ENCODE measurements around the gene IL15RA.

GRCh38 chr10:5949009-5949759, 28.2 kb downstream of the IL15RA start:
- peak in 5 of 6 experiments; percentile 18 to 55 (median 54) for TF ChIP-seq CTCF (IDR thresholded peaks at IDR 0.05)
- TF ChIP-seq POLR2A (IDR thresholded peaks at IDR 0.05), result no peak

All from adrenal gland (tissue), 5 donors.